HTERT RPE-1 (cell line): ENCODE data around the gene MYL4.
"Not testable (repeated sequence)": the region's sequence is repeated elsewhere in the genome, so short reads cannot be mapped to it uniquely, and the experiment has no call there.

Source experiments
- in situ Hi-C: fragments of 300-500 bp; cut with MboI; formaldehyde crosslinking; loops from 4 replicates; pipeline ENCODE4 v1.14.3; 2020; ENCODE audit warnings: low sequenced_read_pairs

MYL4 gene

DNA sequence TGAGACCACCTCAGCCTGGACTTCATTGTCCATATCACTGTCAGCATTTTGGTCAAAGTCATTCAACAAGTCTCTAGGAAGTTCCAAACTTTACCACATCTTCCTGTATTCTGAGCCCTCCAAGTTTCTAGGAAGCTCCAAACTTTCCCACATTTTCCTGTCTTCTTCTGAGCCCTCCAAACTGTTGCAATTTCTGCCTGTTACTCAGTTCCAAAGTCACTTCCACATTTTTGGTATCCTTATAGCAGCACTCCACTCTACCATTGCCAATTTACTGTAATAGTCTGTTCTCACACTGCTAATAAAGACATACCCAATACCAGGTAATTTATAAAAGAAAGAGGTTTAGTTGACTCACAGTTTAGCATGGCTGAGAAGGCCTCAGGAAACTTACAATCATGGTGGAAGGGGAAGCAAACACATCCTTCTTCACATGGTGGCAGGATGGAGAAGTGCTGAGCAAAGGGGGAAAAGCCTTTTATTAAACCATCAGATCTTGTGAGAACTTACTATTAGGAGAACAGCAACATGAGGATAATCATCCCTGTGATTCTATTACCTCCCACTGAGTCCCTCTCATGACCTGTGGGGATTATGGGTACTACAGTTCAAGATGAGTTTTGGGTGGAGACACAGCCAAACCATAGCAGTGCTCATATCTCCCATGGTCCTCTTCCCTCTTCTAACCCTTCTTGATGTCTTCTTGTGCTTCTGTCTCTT is 60.6 kb downstream of the MYL4 start:
- in situ Hi-C loops, result not testable (repeated sequence)

- in situ Hi-C loops, result no loop called here
These were observed 62.0 kb downstream of the MYL4 start for GRCh38 chr17:47270946-47271705.

- in situ Hi-C loops, result no loop called here
These were observed 63.3 kb downstream of the MYL4 start for GRCh38 chr17:47272491-47272890.

GRCh38 chr17:47273245-47273644 is 64.1 kb downstream of the MYL4 start:
- in situ Hi-C loops, result no loop called here
